ENCODE measurements around the gene ADGRG3.

GRCh38 chr16:57696240-57696639 is 28.1 kb downstream of the ADGRG3 start:
- no peak for TF ChIP-seq CTCF (IDR thresholded peaks at IDR 0.05)
- TF ChIP-seq POLR2A (IDR thresholded peaks at IDR 0.05) = no peak
